ENCODE measurements around the gene GBX1.

Gene GBX1

GRCh38 chr7:151110941-151111645 lies 56.4 kb downstream of the GBX1 start:
- DNase-seq (ENCODE audit: low spot score) = peak; percentile 68
- peak; percentile 96 for TF ChIP-seq CTCF (conservative IDR thresholded peaks at IDR 0.05; ENCODE audit: low read depth)
- peak overlapping the region; percentile 91 for H3K27ac ChIP-seq
- POLR2A ChIA-PET (ENCODE audit: low non-redundant PET) = interaction anchor here (0.6 kb wide), 1 partner anchor 128 kb away, joined by 3 read pairs; no protein-coding TSS in a partner anchor
- CTCF ChIA-PET = interaction anchor here (0.6 to 2.0 kb wide), 12 partner anchors 23 to 339 kb away, joined by 3 to 17 read pairs (median 4); partner anchors contain the start of gene ABCB8

- no peak for DNase-seq (ENCODE audit: low spot score)
- TF ChIP-seq CTCF (conservative IDR thresholded peaks at IDR 0.05; ENCODE audit: low read depth) = no peak
- ChIA-PET CTCF (interaction anchor here (0.7 to 2.0 kb wide), 9 partner anchors 22 to 212 kb away, joined by 3 to 17 read pairs (median 4); partner anchors contain the start of gene ABCB8), POLR2A (ENCODE audit: low non-redundant PET) (no interaction called here)
- peak overlapping the region; percentile 91 for H3K27ac ChIP-seq
These were observed 57.1 kb downstream of the GBX1 start for GRCh38 chr7:151110236-151110940.

GRCh38 chr7:151109094-151110048 lies 58.1 kb downstream of the GBX1 start:
- no peak for TF ChIP-seq CTCF (conservative IDR thresholded peaks at IDR 0.05; ENCODE audit: low read depth)
- H3K27ac ChIP-seq = peak overlapping the region; percentile 91
- DNase-seq (ENCODE audit: low spot score) = no peak
- CTCF ChIA-PET = interaction anchor here (1.4 to 1.7 kb wide), 2 partner anchors 33 to 211 kb away, joined by 3 to 8 read pairs; no protein-coding TSS in a partner anchor
- POLR2A ChIA-PET (ENCODE audit: low non-redundant PET) = no interaction called here

GRCh38 chr7:151107882-151108281 lies 59.6 kb downstream of the GBX1 start:
- H3K27ac ChIP-seq = peak overlapping the region; percentile 91
- POLR2A ChIA-PET (ENCODE audit: low non-redundant PET) = no interaction called here
- CTCF ChIA-PET = interaction anchor here (0.5 to 1.7 kb wide), 2 partner anchors 18 to 210 kb away, joined by 3 to 8 read pairs; no protein-coding TSS in a partner anchor
- no peak for TF ChIP-seq CTCF (conservative IDR thresholded peaks at IDR 0.05; ENCODE audit: low read depth)
- no peak for DNase-seq (ENCODE audit: low spot score)

- DNase-seq (ENCODE audit: low spot score) = no peak
- TF ChIP-seq CTCF (conservative IDR thresholded peaks at IDR 0.05; ENCODE audit: low read depth) = no peak
- H3K27ac ChIP-seq = peak overlapping the region; percentile 71
- CTCF ChIA-PET = no interaction called here
- POLR2A ChIA-PET (ENCODE audit: low non-redundant PET) = no interaction called here
These were observed 62.9 kb downstream of the GBX1 start for GRCh38 chr7:151104411-151105235.

Data from RWPE1 (cell line).